HepG2 (cell line): ENCODE measurements around the gene E2F8. TPM values are rescaled to one million over a fixed set of nuclear protein-coding genes. Genes with fewer than 3 reads are reported as not detected.

Source experiments
- ATAC-seq: fragments of 200-7000 bp; cut with Tn5 transposase; 3 replicates; pipeline ENCODE4 v1.9.1; 2020; ENCODE audit warnings: mild to moderate bottlenecking, moderate library complexity
- BruUV-seq: library from RNA; stranded (reverse); fragments of 400-500 nt; replicated peaks from 2 replicates; lab custom pipeline; 2021; lab: Mats Ljungman, UMichigan
- CTCF ChIA-PET: fragments of 300-600 bp; formaldehyde crosslinking; extraction: SDS; loops from one replicate; lab custom pipeline; 2021; ENCODE audit warnings: low total read pairs, inconsistent platforms, low intra/inter-chr PET ratio; lab: Yijun Ruan, JAX
- POLR2A ChIA-PET: fragments of 350-600 bp; sonication (Branson Sonifier 250); formaldehyde crosslinking; loops from one replicate; lab custom pipeline; 2020; ENCODE audit warnings: antibody characterized with exemption, inconsistent platforms; lab: Yijun Ruan, JAX
- DNase-seq: peaks from one replicate; pipeline ENCODE4 v3.0.0-alpha.2; 2015; ENCODE audit warnings: low spot score
- FAIRE-seq: peaks from 3 replicates; lab custom pipeline; 2011; peaks lifted over from hg19 to GRCh38; lab: Jason Lieb, UNC
- H2AFZ ChIP-seq: one replicate; pipeline ENCODE4 v1.6.1; 2011; ENCODE audit warnings: low read length, inconsistent platforms
- H3K27ac ChIP-seq: fragments of 300-600 bp; 3 replicates; pipeline ENCODE4 v1.8.0; 2011; ENCODE audit warnings: mixed run types, mild to moderate bottlenecking, mixed read lengths, low read length, inconsistent platforms; ENCODE audit not compliant: insufficient read depth; ENCODE audit errors: extremely low read length
- H3K27me3 ChIP-seq, 2 experiments: fragments of 200-600 bp in 1 of 2; 2 replicates in 1 of 2; 3 replicates in 1 of 2; pipeline versions ENCODE4 v1.6.0 to v1.8.0; 2011; ENCODE audit warnings: low read length in 2 of 2, mild to moderate bottlenecking in 2 of 2, moderate library complexity in 2 of 2, inconsistent platforms in 1 of 2; ENCODE audit not compliant: insufficient read depth in 2 of 2, control insufficient read depth in 1 of 2
- H3K36me3 ChIP-seq, 2 experiments: fragments of 200-600 bp in 1 of 2; replicated peaks in 1 of 2; 2 replicates in 1 of 2; 3 replicates in 1 of 2; pipeline versions ENCODE4 v1.5.1 to v1.8.0; 2011; ENCODE audit warnings: low read length in 2 of 2, inconsistent platforms in 1 of 2; ENCODE audit not compliant: insufficient read depth in 2 of 2, control insufficient read depth in 1 of 2
- H3K4me1 ChIP-seq: 2 replicates; pipeline ENCODE4 v1.5.1; 2012; ENCODE audit warnings: low read length, inconsistent platforms; ENCODE audit not compliant: insufficient read depth
- H3K4me2 ChIP-seq: 2 replicates; pipeline ENCODE4 v1.6.0; 2011; ENCODE audit warnings: low read depth, low read length, inconsistent platforms
- H3K4me3 ChIP-seq, 3 experiments: fragments of 200-600 bp in 1 of 3; sonication (generic), shearing (Covaris generic) in 1 of 3; replicated peaks in 1 of 3; 2 replicates each; pipeline ENCODE4 v1.5.1; 2011 to 2016; ENCODE audit warnings: low read length in 3 of 3, inconsistent platforms in 2 of 3, low read depth in 2 of 3, mild to moderate bottlenecking in 2 of 3, control low read depth in 1 of 3, mixed read lengths in 1 of 3; ENCODE audit not compliant: insufficient read depth in 1 of 3
- H3K79me2 ChIP-seq: one replicate; pipeline ENCODE4 v1.6.1; 2011; ENCODE audit warnings: low read length, inconsistent platforms; ENCODE audit not compliant: insufficient read depth
- H3K9ac ChIP-seq: 2 replicates; pipeline ENCODE4 v1.6.0; 2011; ENCODE audit warnings: mild to moderate bottlenecking, low read depth, low read length, inconsistent platforms; ENCODE audit not compliant: insufficient read depth
- H3K9me3 ChIP-seq: 2 replicates; pipeline ENCODE4 v1.5.1; 2012; ENCODE audit warnings: mild to moderate bottlenecking, low read length
- H4K20me1 ChIP-seq: 2 replicates; pipeline ENCODE4 v1.6.0; 2011; ENCODE audit warnings: inconsistent platforms, mild to moderate bottlenecking, low read length, moderate library complexity; ENCODE audit not compliant: insufficient read depth
- ERF ChIP-seq: IDR thresholded peaks from 2 replicates; pipeline ENCODE4 v1.6.1; 2018; ENCODE audit warnings: missing biosample characterization, missing genetic modification reagents
- MEIS1 ChIP-seq: sonication (generic); formaldehyde crosslinking; IDR thresholded peaks from 2 replicates; pipeline ENCODE4 v1.9.0; 2021; ENCODE audit warnings: mild to moderate bottlenecking, missing genetic modification reagents, moderate library complexity, borderline replicate concordance
- MYC ChIP-seq: sonication (generic); formaldehyde crosslinking; IDR thresholded peaks from 2 replicates; pipeline ENCODE4 v1.9.0; 2021; ENCODE audit warnings: missing genetic modification reagents, borderline replicate concordance
- SMARCC2 ChIP-seq: fragments of 450-650 bp; IDR thresholded peaks from 2 replicates; pipeline ENCODE4 v1.6.1; 2017; ENCODE audit warnings: antibody characterized with exemption, mild to moderate bottlenecking
- SNAI1 ChIP-seq: sonication (generic); formaldehyde crosslinking; IDR thresholded peaks from 2 replicates; pipeline ENCODE4 v1.5.0; 2020; ENCODE audit warnings: mild to moderate bottlenecking, missing genetic modification reagents, borderline replicate concordance
- TBP ChIP-seq: sonication (generic); formaldehyde crosslinking; IDR thresholded peaks from 2 replicates; pipeline ENCODE4 v1.5.0; 2020; ENCODE audit warnings: missing genetic modification reagents
- TGIF2 ChIP-seq: IDR thresholded peaks from 2 replicates; pipeline ENCODE4 v1.6.1; 2016; ENCODE audit warnings: control low read depth, missing compliant biosample characterization
- ZNF556 ChIP-seq: sonication (generic); formaldehyde crosslinking; IDR thresholded peaks from 2 replicates; pipeline ENCODE4 v1.4.0; 2020; ENCODE audit warnings: mild to moderate bottlenecking, missing genetic modification reagents, borderline replicate concordance
- WGBS: methylation state at CpG from one replicate; pipeline ENCODE4 v1.1.6; 2017; ENCODE audit warnings: low lambda C conversion rate; 5-methylcytosine and 5-hydroxymethylcytosine counted together
- in situ Hi-C: cut with HindIII; loops from 2 replicates; pipeline ENCODE4 v1.10.0; 2017; ENCODE audit warnings: low pct_unique_long_range_greater_than_20kb; ENCODE audit not compliant: extremely low pct_ligation_motif_present
- intact Hi-C: fragments of 100-400 bp; cut with micrococcal nuclease; formaldehyde crosslinking; loops from one replicate; pipeline ENCODE4 v1.10.0; 2022; ENCODE audit not compliant: unreplicated experiment
- polyA plus RNA-seq, 8 experiments: library from polyadenylated mRNA; depleted of rRNA in 3 of 8; stranded (reverse) in 7 of 8; unstranded in 1 of 8; fragments of >200 nt; fragmentation: Illumina TruSeq in 4 of 8; extraction: Trizol in 4 of 8; gene quantifications; 2 replicates each; pipeline versions ENCODE4 v1.2.1 to v1.2.3, GENCODE V29; 2011 to 2016; ENCODE audit warnings: low read depth in 4 of 8, missing spikeins in 1 of 8, mixed read lengths in 1 of 8; ENCODE audit not compliant: insufficient read depth in 1 of 8
- total RNA-seq, 5 experiments: library from RNA; depleted of rRNA; stranded (reverse); fragments of >200 nt; fragmentation: Illumina TruSeq; extraction: Trizol; gene quantifications; 2 replicates each; pipeline ENCODE4 v1.2.3, GENCODE V29; 2016; ENCODE audit warnings: low read depth in 1 of 5
- TF ChIP-seq, protein P1 (sequence below): sonication (generic); formaldehyde crosslinking; IDR thresholded peaks from 2 replicates; pipeline ENCODE4 v1.4.0; 2020; ENCODE audit warnings: missing genetic modification reagents
- TF ChIP-seq, protein P2 (sequence below): IDR thresholded peaks from 2 replicates; pipeline ENCODE4 v1.6.1; 2016; ENCODE audit warnings: control low read depth
- TF ChIP-seq, protein P3 (sequence below): sonication (generic); formaldehyde crosslinking; IDR thresholded peaks from 2 replicates; pipeline ENCODE4 v1.5.0; 2020; ENCODE audit warnings: mild to moderate bottlenecking, missing genetic modification reagents, borderline replicate concordance

E2F8 gene
- total and polyA plus RNA-seq, 2 of the 13 experiments (the other 11 are each of a cell fraction or from before 2014, with no cell fraction given) = 3.3 to 8.9 TPM

DNA sequence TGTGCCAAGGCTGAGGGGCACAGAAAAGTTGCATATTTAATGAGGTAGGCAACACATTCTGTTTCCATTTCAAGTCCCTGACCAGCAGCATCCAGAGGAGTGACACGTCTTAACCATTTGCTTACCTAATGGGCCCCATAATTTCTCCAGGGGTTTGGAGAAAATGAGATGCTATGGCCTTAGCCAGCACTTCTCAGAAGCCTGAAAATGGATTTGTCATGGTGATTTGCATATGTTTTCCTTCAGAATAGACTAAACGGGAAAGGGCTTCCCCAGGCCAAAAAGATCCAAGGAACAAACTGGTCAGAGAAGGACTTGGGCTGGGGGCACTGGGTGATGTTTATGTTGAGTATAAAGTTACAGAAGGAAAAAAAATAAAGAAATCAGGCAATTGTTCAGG is 55.7 kb downstream of the E2F8 start:
- intact Hi-C loops = no loop called here
- no TSS peak for BruUV-seq
- Histone ChIP-seq H4K20me1 (no peaks in the 10 kb centered on the region), H3K27me3 (peaks cover 0 to 2% of the 10 kb centered on the region in 2 experiments; a peak in 1 of 5 replicates), H3K79me2 (no peaks in the 10 kb centered on the region), H3K9ac (no peak overlapping the region), H3K4me1 (0 out of 2 replicates have a peak, but pooled peaks cover 10% of the 10 kb centered on the region), H3K36me3 (no peaks in the 10 kb centered on the region), H3K4me2 (no peak overlapping the region), H3K4me3 (no peak overlapping the region)
- ATAC-seq (no peak), DNase-seq (no peak), FAIRE-seq (no peak)
- CTCF ChIA-PET = no interaction called here
- in situ Hi-C loops = no loop called here
- TF ChIP-seq ZNF556 (CRISPR knock-in tag) (no peak), SMARCC2 (no peak), ERF (CRISPR knock-in tag) (no peak), MYC (CRISPR knock-in tag) (no peak), MEIS1 (CRISPR knock-in tag) (no peak), TGIF2 (CRISPR knock-in tag) (no peak), TBP (no peak), SNAI1 (CRISPR knock-in tag) (no peak)
- TF ChIP-seq, protein P1, sequence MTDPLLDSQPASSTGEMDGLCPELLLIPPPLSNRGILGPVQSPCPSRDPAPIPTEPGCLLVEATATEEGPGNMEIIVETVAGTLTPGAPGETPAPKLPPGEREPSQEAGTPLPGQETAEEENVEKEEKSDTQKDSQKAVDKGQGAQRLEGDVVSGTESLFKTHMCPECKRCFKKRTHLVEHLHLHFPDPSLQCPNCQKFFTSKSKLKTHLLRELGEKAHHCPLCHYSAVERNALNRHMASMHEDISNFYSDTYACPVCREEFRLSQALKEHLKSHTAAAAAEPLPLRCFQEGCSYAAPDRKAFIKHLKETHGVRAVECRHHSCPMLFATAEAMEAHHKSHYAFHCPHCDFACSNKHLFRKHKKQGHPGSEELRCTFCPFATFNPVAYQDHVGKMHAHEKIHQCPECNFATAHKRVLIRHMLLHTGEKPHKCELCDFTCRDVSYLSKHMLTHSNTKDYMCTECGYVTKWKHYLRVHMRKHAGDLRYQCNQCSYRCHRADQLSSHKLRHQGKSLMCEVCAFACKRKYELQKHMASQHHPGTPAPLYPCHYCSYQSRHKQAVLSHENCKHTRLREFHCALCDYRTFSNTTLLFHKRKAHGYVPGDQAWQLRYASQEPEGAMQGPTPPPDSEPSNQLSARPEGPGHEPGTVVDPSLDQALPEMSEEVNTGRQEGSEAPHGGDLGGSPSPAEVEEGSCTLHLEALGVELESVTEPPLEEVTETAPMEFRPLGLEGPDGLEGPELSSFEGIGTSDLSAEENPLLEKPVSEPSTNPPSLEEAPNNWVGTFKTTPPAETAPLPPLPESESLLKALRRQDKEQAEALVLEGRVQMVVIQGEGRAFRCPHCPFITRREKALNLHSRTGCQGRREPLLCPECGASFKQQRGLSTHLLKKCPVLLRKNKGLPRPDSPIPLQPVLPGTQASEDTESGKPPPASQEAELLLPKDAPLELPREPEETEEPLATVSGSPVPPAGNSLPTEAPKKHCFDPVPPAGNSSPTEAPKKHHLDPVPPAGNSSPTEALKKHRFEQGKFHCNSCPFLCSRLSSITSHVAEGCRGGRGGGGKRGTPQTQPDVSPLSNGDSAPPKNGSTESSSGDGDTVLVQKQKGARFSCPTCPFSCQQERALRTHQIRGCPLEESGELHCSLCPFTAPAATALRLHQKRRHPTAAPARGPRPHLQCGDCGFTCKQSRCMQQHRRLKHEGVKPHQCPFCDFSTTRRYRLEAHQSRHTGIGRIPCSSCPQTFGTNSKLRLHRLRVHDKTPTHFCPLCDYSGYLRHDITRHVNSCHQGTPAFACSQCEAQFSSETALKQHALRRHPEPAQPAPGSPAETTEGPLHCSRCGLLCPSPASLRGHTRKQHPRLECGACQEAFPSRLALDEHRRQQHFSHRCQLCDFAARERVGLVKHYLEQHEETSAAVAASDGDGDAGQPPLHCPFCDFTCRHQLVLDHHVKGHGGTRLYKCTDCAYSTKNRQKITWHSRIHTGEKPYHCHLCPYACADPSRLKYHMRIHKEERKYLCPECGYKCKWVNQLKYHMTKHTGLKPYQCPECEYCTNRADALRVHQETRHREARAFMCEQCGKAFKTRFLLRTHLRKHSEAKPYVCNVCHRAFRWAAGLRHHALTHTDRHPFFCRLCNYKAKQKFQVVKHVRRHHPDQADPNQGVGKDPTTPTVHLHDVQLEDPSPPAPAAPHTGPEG (CRISPR knock-in tag) = no peak
- TF ChIP-seq, protein P2, sequence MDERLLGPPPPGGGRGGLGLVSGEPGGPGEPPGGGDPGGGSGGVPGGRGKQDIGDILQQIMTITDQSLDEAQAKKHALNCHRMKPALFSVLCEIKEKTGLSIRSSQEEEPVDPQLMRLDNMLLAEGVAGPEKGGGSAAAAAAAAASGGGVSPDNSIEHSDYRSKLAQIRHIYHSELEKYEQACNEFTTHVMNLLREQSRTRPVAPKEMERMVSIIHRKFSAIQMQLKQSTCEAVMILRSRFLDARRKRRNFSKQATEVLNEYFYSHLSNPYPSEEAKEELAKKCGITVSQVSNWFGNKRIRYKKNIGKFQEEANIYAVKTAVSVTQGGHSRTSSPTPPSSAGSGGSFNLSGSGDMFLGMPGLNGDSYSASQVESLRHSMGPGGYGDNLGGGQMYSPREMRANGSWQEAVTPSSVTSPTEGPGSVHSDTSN (CRISPR knock-in tag) = no peak
- TF ChIP-seq, protein P3, sequence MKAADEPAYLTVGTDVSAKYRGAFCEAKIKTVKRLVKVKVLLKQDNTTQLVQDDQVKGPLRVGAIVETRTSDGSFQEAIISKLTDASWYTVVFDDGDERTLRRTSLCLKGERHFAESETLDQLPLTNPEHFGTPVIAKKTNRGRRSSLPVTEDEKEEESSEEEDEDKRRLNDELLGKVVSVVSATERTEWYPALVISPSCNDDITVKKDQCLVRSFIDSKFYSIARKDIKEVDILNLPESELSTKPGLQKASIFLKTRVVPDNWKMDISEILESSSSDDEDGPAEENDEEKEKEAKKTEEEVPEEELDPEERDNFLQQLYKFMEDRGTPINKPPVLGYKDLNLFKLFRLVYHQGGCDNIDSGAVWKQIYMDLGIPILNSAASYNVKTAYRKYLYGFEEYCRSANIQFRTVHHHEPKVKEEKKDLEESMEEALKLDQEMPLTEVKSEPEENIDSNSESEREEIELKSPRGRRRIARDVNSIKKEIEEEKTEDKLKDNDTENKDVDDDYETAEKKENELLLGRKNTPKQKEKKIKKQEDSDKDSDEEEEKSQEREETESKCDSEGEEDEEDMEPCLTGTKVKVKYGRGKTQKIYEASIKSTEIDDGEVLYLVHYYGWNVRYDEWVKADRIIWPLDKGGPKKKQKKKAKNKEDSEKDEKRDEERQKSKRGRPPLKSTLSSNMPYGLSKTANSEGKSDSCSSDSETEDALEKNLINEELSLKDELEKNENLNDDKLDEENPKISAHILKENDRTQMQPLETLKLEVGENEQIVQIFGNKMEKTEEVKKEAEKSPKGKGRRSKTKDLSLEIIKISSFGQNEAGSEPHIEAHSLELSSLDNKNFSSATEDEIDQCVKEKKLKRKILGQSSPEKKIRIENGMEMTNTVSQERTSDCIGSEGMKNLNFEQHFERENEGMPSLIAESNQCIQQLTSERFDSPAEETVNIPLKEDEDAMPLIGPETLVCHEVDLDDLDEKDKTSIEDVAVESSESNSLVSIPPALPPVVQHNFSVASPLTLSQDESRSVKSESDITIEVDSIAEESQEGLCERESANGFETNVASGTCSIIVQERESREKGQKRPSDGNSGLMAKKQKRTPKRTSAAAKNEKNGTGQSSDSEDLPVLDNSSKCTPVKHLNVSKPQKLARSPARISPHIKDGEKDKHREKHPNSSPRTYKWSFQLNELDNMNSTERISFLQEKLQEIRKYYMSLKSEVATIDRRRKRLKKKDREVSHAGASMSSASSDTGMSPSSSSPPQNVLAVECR = no peak
- TF ChIP-seq, all 625 proteins: peak for 0
- POLR2A ChIA-PET = no interaction called here
- no peaks in the 10 kb centered on the region for H3K9me3 ChIP-seq
- no peak overlapping the region for H3K27ac ChIP-seq
- H2AFZ ChIP-seq = no peak overlapping the region
- 0% methylated on average over 2 of the region's 2 CpGs for WGBS
